ENCODE measurements around the gene CHODL.

Gene CHODL

DNA sequence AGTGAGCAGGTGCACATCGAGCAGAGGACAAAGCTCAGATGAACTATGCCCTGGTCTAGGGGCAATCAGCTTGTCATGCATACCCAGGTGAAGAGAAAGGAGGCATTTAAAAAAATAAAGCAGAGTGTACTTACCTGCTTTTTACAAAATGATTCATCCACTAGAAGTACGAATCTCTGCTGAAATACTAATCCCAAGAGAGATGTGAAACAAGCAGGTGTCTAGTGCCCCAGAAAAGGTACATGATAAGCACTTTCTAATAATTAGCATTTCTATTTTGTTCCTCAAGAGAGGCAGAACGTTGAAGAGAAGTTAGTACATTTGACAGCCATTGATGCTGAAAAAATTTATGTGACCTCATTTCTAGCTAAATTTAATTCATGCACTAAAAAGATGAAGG lies 31.1 kb downstream of the CHODL start:
- intact Hi-C loops (cut with DNase I), result no loop called here
- DNase-seq, result no peak

DNA sequence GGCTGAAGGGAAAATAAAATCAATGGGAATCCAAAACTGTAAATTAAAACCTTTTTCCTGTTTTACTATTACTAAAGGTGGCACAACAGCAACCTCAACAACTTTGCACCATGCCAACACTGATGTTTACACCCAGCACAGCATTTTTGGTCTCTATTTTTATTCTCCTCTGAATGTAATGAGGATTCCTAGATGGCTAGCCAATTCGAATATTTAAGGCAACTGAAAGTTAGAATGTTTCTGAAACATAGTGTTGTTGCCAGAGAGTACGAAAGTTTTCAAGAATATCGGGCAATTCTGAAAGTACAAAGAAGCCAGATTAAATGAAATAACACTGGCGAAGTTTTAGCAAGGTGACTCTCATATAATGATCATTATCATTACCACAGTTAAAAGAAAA lies 40.7 kb downstream of the CHODL start:
- no peak for DNase-seq
- intact Hi-C loops (cut with DNase I), result no loop called here

DNA sequence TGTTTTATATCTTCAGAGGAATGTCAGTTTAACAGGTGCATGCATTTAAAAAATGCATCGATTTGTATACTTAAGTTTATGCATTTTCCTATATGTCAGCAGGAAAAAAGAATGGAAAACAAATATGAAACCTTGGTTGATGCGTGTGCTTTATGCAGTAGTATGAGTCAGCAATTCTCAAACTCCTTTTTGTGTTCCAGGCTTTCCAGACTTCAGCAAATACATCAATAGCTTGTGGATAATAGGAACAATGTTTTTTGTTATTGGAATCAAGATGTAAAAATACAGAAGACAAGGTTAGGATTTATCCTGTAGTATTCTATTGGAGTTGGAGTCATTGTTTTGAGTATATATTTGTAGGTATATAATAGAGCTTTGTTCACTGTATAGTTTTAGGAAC lies 45.2 kb downstream of the CHODL start:
- intact Hi-C loops (cut with DNase I), result no loop called here
- no peak for DNase-seq

DNA sequence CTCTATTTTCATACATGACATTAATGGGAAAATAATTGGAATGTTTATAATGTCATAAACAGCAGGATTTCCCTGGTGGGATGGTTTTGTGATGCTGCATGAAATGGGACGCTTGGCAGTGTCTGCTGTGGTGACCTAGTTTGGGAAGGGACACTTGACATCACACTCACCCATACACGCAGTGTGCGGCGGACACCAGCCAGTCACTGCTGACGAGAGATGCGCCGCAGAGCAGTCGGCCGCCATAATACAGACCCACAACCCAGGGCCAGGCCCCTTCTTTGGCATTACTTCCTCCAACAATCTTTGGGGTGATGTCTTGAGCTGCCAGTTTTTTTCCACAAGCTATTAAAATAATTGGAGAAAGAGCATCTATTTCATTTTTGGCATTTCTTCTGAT lies 49.5 kb downstream of the CHODL start:
- intact Hi-C loops (cut with DNase I), result loop anchor here (2.0 kb wide), 1 partner anchor 75 kb away; no protein-coding TSS in a partner anchor
- DNase-seq, result peak in 2 of 10 donors; percentile 60 to 64

DNA sequence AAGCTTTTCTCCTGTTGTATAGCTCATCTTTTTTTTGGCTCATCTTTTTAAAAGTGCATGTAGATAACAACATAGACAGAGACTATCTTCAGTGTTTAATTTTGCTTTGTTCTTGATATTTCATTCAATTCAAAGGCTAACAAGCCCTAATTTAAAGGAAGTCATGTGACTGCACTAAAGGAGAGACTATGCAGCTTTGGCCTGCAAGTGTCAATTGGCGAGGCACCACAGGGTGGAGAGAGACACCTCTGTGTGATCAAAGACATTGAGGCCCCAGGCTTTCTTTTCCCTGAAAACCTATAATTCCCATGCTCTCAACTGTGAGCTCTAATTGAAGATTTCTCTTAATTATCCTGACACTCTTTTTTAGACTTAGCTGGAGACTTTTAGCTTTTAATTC lies 53.6 kb downstream of the CHODL start:
- intact Hi-C loops (cut with DNase I), result no loop called here

More for the DNA sequence above, 53.6 kb downstream of the CHODL start:
- DNase-seq, result no peak

All from posterior cingulate gyrus (tissue), 11 donors.